Stimulated activated naive CD8-positive, alpha-beta T cell treated with anti-CD3 and anti-CD28 coated beads, Interleukin-15, Interleukin-2, amounts not matched to agents 100 U/mL and 50 U/mL, for 24 hours (primary cell): Measurements from ENCODE around the gene DDX56.
"Not testable (repeated sequence)": the region's sequence is repeated elsewhere in the genome, so short reads cannot be mapped to it uniquely, and the experiment has no call there.

Experiments used
- ATAC-seq: fragments of 150-1000 bp; cut with Tn5 transposase; one replicate; pipeline ENCODE4 v1.10.0; 2021
- DNase-seq: peaks from one replicate; pipeline ENCODE4 v3.0.0; 2021

DDX56 gene

GRCh38 chr7:44563171-44563679 is 10.5 kb downstream of the DDX56 start:
- DNase-seq (no peak), ATAC-seq (no peak)

- DNase-seq, ATAC-seq: not testable (repeated sequence)
These were observed 11.1 kb downstream of the DDX56 start for GRCh38 chr7:44562622-44562962.

DNA sequence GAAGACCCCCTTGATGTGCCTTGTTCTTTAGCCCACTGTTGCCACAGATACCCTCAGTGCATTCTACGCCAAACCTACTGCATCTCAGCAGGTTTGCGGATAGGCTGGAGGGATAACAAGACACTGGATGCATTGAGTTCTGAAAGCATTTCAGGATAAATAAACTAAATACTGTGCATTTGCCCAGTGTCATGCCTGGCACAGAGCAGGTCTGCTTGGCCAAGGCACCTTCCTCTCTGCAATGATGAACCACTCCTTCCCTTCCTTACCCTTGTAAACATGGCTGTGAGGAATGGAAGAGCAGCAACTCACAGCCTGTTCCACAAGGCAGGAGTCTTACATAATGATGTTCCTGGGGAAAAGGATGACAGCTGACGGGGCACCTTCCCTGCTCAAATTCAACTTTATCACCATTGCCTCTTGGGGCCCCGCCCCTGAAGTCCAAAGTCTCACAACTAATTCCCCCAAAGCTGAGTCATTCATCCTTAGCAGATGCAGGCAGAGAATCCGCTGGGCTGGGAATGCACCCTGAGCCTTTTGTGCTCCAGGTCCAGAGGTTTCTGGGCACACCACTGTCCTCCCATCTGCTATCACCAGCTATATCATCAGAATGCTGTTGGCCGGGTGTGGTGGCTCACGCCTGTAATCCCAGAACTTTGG is 11.6 kb downstream of the DDX56 start:
- no peak for DNase-seq
- ATAC-seq, result no peak

DNA sequence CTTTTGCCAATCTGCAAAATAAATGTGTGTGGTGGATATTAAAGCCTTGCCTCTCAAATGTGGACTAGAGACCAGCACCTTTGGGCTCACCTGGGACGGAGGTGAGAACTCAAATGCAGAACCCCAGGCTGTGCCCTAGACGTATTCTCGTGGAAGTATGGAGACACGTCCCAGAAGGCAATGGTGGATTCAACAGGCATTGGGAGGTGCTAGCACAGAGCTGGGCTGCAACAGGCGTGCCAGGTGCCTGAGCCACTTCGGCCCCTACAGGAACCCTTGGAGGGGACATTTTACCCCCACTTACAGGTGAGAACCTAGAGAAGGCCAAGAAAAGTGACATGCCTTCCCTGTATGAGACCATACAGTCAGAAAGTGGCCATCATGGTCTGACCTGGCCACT is 12.2 kb downstream of the DDX56 start:
- DNase-seq (no peak), ATAC-seq (no peak)

DNA sequence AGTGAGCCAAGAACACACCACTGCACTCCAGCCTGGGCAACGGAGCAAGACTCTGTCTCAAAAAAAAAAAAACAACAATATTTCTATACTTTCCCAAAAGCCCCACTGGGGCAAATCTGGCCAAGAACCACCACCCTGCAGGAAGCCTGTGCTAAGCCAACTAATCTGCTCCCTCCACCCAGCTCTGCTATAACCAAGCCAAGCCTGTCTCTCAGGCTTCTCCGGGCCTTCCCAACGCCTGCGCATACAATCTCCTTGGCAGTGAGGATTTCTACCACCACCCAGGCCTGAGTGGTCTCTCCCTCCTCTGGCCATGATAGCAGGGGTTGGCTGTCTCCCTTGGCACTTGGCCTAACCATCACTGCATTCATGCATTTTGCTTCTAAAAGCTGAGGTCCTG is 14.2 kb downstream of the DDX56 start:
- ATAC-seq, result no peak

GRCh38 chr7:44557485-44557884 is 16.2 kb downstream of the DDX56 start:
- DNase-seq, result no peak
- ATAC-seq, result no peak

More for the DNA sequence above, 14.2 kb downstream of the DDX56 start:
- DNase-seq, result no peak

GRCh38 chr7:44555350-44555749 is 18.4 kb downstream of the DDX56 start:
- DNase-seq (no peak), ATAC-seq (no peak)

DNA sequence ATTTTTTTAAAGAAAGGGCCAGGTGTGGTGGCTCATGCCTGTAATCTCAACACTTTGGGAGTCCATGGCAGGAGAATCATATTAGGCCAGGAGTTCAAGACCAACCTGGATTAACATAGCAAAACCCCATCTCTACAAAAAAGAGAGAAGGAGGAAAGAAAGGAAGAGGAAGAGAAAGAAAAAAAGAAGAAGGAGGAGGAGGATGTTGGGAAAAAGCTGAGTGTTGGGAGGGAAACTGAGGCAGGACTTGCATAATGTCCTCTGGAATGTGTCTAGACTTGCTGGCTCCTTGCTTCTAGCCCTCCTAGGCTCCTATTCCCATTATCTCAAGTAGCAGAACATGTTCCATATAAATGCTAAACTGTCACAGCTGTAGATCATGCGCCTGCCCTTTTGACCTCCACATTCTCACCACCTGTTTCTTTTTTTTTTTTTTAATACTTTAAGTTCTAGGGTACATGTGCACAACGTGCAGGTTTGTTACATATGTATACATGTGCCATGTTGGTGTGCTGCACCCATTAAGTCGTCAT is 21.2 kb downstream of the DDX56 start:
- not testable (repeated sequence) for ATAC-seq, DNase-seq

DNA sequence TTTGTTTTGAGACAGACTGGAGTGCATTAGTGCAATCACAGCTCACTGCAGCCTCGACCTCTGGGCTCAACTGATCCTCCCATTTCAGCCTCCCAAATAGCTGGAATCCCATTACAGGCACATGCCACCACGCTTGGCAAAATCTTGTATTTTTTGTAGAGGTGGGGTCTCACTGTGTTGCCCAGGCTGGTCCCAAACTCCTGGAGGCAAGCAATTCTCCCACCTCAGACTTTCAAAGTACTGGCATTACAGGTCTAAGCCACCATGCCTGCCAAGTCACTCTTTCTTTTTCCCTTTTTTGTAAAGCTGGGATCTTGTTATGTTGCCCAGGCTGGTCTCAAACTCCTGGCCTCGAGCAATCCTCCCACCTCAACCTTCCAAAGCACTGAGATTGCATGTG is 24.3 kb downstream of the DDX56 start:
- no peak for DNase-seq
- no peak for ATAC-seq

DNA sequence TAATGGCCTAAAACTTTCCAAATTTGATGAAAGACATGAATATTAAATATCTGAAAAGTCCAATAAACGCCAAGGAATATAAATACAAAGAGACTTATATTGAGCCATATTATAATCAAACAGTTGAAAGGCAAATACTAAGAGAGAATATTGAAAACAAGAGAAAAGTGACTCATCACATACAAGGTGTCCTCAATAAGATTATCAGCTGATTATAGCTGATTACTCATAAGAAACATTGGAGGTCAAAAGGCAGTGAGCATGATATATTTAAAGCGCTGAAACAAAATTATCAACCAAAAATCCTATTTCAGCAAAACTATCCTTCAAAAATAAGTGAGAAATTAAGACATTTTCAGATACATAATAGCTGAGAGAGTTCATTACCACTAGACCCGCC is 24.8 kb downstream of the DDX56 start:
- no peak for DNase-seq
- ATAC-seq, result no peak

- DNase-seq, result no peak
- no peak for ATAC-seq
These were observed 26.0 kb downstream of the DDX56 start for GRCh38 chr7:44547536-44548231.

DNA sequence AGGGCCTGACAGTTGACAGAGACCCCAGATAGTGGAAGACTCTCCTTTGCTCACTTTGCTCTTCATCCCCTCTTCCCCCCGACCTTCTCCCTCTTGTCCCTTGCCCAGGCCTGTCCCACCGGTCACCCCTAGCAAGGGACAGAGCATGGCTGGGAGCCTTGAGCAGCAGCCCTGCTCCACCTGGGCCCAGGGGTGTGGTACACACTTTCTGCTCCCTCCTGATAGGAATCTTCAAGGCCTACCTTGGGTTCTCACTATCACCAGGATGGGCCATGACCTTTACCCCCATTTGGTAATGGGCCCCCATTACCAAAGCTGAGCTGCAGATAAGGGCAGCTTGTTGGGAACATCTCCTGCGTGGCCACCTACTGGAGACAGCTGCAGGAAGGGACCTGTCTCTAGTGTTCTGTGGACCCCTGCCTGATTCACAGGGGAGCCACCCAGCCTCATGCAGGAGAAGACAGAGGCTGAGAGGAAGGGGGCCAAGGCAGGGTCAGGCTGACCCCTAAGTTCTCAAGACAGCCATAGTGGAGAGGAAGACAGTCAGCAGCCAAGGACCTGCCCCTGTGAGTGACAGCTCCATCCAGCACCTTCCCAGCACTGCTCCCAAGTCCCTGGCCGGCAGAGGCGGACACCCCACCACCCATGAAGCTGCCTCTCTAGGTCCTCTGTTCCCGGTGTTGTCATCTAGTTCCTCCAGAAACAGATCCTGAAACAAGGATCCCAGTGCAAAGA is 31.7 kb downstream of the DDX56 start:
- peak; percentile 5 for ATAC-seq
- DNase-seq, result no peak

DNA sequence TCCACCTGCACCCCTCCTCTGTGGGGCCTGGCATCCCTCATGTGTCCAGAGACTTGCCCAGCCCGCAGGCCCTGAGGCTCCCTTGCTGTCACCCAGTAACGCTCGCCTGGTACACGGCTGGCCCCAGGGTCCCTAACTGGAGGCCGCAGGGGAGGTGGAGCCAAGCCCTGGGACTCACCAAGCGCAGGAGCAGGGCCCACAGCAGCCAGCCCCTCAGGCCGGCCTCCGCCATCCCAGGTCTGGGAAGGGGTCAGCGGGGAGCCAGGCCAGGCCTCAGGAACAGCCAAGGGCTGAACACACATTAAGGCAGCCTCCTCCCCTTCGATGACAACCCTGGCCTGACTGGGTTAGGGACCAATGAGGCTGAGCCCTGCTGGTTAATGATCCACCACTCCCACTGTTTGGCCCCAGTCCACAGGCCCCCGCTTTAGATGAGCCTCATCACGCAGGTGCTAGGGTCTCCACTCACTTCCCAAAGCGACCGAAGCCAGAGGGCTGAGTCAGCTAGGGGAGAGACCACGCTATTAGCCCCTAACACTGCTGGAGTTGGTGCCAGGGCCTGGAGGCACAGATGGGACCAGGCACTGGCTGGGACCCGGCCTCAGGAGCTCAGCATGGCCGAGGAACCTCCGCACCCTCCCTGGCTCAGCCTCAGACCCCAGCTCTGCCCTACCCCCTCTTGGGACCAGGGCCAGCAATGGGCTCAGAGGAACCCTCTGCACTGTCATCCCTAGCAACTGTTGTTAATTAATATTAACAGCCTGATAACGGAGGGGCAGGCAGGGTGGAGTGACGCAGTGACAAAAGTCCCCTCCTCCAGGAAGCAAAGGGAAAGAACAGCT is 32.5 kb downstream of the DDX56 start, which contains the start of gene NPC1L1:
NPC1L1 (minus strand) TSS at position 303 of the 842 bp plus-strand sequence; CDS start at position 232, 71 bp downstream.
- ATAC-seq, result no peak

GRCh38 chr7:44540592-44541027 is 33.1 kb downstream of the DDX56 start:
- ATAC-seq, result no peak

More for the DNA sequence above, 32.5 kb downstream of the DDX56 start, which contains the start of gene NPC1L1:
- no peak for DNase-seq

DNA sequence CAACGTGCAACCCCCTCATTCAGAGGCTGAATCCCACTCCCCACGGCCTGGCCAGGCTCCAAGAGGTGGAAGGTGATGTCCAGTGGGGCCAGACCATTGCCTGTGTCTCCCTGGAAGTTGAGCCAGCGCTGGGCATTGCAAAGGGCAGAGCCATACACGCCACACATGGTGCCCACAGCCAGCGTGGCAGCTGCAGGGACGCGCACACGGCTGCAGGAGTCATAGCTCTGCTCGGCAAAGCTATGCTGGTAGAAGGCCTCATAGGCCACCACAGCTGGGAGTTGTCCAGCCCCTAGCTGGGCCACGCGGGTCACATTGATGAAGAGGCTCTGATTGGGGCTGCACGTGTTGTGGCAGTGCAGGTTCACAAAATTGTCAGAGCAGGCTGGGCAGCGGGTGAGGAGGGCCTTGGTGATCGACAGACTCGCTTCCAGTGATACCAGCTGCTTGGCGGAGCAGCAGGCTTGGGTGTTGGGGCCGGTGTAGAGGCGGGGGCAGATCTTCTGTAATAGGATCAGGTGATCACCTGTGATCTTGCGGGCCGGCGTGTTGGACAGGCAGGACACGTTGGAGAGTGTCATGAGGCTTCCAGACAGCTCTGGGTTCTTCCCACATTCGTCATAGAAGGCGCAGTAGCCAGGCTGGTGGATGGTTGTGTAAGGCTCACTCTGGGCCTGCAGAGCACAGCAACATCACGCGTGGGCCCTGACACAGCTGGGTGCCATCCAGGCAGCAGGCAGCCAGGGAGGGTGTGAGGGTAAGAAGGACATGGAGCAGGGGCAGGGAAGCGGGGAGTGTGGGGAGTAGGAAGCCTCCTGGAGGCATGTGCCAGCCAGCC is 33.8 kb downstream of the DDX56 start:
- DNase-seq (no peak), ATAC-seq (no peak)

More at GRCh38 chr7:44540592-44541027, 33.1 kb downstream of the DDX56 start:
- no peak for DNase-seq

GRCh38 chr7:44538798-44539668 is 34.7 kb downstream of the DDX56 start:
- ATAC-seq, result no peak
- no peak for DNase-seq

DNA sequence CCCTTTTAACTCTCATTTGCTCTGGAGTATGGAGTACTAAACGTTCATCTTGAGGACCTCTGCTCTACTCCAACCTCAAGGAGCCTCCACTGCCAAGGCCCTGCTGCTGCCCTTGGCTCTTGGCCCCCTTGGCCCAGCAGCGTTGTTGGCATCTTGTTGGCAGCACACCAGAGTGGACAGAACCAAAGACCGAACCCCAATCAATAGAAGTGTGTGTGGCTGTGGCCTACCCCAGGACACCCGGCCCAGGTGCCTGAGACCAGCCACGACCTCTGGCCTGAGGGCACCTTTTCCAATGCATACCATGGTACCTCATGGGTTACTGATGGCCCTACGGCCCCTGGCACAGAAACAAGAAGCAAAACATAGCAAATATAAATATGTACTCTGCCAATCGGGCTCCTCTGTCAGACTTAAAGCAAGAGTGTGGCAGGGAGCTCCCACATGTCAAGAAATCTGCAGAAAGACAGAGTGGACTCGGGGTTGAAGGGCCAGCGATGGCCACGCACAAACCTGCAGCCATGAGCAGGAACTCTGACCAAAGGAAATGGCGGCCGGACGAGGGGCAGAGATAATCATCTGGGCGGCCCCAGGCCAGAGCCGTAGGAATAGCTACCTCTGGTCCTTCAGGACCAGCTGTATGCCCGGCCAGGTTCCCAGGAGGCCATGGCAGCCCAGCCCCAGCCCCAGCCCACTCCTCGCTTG is 35.5 kb downstream of the DDX56 start:
- ATAC-seq (no peak), DNase-seq (no peak)

DNA sequence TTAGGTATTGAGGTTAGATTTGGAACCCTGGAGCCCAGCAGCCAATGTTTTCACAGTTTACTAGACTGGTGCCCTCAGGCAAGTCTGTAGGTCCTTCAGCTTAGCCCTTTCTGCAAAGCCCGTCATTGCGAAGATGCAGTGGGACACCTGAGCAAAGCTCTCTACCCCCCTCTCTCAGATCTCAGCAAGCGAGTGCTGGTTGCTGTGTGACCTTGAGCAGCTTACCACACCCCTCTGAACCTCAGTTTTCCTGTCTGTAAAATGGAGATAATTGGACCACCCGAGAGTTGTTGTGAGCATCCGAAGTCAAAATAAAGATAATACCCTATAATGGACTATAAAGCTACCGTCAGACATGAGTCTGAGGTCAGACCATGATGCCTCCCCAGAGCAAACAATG is 36.3 kb downstream of the DDX56 start:
- DNase-seq, result no peak
- ATAC-seq, result no peak

DNA sequence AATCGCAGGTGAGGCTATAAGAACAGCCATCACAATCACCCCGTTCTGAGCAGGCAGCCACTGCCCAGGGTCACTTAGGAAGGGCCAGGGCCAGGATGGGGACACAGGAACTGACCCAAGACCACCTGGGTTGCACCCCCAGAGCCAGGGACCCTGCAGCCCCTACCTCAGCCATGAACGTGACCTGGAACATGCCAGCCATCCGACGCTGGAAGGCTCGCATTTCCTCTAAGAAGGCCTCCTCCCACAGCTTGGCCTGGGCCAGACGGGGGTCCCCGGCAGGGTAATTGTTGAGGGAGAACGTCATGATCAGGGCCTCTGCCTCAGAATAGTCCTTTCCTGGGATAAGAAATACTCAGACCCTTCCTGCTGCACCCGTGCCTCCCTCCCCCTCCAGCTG is 37.6 kb downstream of the DDX56 start:
- no peak for ATAC-seq
- no peak for DNase-seq
